Measurements from ENCODE around the gene RHBDD3.

Gene RHBDD3

DNA sequence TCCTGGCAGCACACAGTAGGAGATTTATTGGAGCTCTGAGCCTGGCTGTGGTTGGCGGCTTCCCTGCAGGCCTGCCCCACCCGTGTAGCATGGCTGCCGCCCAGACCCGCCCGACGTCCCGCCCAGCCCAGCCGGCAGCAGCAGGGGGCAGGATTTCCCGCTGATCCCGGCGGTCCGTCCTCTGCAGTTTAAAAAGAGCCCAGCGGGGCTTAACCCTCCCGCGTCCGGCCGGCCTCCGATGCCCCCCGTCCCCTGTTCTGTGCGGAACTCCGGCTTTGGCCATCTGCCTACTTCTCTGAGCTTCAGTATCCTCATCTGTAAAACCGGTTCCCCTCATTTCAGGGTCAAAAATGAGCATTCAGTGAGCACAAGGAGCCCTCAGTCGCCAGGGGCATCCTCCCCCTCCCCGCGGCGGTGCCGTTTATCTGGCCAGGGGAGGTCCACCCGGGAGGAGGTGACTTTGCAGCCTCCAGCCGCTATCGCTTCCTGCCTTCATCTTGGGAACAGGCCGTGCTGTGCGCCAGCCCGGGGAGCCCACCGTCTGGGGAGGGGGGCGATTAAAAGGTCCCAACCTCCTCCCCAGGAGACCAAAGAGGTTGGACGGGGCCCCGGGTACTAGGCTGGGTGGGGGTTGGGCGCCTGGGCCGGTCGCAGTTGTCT is 38.5 kb upstream of the RHBDD3 start, which contains the start of gene GAS2L1:
Gene GAS2L1, plus strand, starts transcription at position 476 of the 660 bp plus-strand sequence. CDS start 1,456 bp downstream, outside the sequence.
- DNase-seq: no peak

DNA sequence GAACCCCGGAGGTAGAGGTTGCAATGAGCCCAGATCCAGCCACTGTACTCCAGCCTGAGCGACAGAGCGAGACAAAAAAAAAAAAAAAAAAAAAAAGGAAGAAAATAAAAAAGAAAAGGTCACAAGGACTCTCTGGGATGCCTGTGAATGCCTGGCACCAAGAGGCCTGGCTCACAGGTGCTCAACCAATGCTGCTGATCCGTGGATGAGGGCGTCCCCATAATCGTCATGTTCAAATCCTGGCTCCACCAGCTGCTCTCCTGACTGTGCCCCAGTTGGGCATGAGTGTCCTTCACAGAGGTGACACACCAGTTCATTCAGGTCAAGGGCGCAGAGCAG is 38.0 kb upstream of the RHBDD3 start:
- no peak for DNase-seq

DNA sequence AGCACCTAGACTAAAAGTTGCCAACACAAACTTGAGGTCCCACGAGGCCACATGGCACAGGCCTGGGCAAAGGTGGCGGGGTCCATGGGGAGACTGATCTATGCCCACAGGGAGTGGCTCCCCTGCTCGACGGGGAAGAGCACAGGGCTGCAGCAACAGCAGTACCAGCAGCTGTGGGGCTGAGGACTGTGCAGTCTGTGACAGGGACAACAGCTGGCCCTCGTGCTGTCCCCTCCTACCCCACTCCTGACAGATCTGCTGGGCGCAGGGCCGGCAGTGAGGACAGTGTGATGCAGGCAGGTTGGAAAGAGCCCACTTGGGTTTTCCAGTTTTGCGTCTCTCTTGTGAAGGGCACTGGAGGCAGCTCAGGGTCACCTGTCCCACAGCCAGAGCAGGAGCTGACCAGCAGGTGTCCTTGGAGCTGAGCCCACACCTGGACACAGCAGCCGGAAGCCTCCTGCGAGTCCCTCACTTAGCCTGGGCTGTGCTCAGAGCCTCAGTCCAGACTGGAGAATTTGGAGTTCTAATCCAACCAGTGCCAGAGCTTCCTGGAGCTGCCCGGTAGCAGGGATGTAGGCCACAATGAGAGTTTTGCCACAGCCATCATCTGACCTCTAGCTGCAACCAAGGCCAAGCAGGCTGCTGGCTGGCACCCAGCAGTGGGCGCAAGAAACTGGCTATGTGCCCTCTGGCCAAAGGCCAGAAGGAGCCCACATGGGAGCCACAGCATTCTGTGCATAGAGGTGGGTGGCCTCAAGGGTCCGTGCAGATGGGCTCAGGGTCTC is 35.1 kb upstream of the RHBDD3 start:
- DNase-seq: no peak

DNA sequence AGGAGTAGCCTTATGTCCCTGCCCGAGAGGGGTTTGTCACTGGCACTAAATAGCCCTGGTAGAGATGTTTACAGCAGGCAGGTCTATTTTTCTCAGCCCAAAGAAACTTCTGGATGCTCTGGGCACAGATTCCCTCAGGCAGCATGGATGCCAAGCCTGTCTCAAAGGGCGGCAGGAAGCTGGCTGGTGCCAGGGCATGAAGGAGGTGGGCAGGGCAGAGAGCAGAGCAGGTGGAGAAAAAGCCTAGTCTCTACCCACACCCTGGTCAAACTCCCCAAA is 34.6 kb upstream of the RHBDD3 start:
- DNase-seq: no peak

GRCh38 chr22:29301716-29302401 is 34.1 kb upstream of the RHBDD3 start:
- DNase-seq: no peak

GRCh38 chr22:29300807-29301601 is 33.2 kb upstream of the RHBDD3 start:
- no peak for DNase-seq

DNA sequence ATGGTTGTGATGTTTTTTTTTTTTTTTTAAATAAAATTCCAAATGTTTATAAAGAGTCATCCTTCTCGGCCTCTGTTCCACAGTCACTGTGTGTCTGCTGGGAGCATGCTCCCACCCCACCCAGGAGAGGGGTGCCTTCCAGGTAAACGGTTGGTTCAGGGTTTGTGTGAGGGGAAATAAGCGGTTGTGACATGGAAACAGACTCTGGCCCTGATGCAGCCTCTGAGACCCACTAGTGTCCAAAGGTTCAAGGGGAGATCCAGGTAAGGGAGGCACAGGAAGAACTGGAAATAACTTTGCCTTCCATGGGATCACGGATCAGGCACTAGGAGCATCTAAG is 32.7 kb upstream of the RHBDD3 start:
- no peak for DNase-seq

DNA sequence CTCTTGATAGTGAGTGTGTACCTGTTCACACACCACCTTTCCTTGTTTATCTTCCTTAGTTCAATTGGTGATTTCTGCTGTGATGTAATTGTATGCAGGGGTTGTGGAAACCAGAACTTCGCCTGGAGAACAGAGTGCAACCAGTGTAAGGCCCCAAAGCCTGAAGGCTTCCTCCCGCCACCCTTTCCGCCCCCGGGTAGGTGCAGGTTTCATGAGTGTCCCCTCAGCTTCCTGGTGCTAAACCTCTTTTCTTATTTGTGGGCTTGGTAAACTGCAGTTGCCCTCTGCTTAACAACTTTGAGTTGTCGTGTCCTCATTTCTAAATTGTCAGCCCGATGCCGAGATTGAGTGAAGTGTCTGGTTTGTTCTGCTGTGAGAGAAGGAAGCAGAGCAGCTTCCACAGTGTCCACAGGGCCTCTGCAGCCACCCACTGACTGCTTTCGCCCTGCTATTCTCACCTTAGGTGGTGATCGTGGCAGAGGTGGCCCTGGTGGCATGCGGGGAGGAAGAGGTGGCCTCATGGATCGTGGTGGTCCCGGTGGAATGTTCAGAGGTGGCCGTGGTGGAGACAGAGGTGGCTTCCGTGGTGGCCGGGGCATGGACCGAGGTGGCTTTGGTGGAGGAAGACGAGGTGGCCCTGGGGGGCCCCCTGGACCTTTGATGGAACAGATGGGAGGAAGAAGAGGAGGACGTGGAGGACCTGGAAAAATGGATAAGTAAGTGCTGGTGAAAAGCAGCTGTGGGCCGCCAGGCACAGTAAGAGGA is 31.5 kb upstream of the RHBDD3 start:
- DNase-seq: no peak

GRCh38 chr22:29298641-29299040 is 30.9 kb upstream of the RHBDD3 start:
- DNase-seq: no peak

GRCh38 chr22:29292379-29292778 is 24.6 kb upstream of the RHBDD3 start:
- no peak for DNase-seq

DNA sequence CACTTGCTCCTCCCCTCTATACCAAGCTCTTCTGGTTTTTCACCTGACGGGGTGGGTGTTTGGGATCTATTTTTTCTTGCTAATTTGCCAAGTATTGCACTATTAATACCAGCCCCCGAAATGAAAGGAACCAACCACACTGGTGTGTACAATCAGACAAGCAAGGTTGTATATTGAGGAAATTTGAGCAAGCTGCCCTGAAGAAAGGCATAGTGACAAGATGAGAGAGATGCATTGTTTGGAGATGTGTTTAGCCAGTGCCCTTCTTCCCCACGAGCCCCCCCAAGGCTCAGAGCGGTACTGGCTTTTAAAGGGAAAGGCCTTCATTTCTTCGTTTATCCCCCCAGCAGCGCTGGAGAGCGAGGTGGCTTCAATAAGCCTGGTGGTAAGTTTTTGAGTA is 23.4 kb upstream of the RHBDD3 start:
- DNase-seq: no peak

DNA sequence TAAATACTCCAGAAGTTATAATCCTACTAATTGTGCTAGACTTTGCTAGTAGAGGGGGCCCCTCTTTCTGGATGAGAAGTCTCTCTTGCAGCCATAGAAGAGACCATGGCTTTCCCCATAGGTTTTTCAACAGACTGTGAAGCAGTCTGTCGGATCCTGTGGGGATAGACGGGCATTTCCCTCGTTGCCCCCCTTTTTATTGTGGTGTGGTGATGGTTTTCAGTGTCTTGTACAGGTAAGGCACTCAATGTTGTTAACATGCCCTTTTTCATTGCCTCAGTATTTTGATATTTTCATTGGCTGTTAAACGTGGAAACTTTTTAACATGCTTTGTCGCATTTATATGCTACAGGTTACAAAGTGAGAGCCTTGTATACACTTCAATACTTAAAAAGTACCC is 22.3 kb upstream of the RHBDD3 start:
- no peak for DNase-seq

DNA sequence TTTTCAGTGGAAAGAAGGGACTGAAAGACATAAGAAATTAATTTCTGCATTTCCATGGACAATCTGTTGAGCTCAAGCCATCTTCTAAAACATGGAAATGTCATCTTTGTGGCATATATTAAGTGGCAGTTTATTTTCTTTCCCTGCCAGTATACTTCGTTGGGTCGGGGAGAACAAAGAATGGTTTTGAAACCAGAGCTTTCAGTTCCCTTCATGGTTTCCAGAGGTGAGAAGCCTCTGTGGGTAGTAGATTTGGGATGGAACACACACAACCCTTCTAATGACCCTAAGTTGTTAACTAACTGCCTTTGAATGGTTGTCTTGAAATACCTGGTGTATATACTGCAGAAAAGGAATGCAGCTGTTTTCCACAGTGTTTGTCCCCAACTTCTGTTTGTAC is 21.1 kb upstream of the RHBDD3 start:
- no peak for DNase-seq

DNA sequence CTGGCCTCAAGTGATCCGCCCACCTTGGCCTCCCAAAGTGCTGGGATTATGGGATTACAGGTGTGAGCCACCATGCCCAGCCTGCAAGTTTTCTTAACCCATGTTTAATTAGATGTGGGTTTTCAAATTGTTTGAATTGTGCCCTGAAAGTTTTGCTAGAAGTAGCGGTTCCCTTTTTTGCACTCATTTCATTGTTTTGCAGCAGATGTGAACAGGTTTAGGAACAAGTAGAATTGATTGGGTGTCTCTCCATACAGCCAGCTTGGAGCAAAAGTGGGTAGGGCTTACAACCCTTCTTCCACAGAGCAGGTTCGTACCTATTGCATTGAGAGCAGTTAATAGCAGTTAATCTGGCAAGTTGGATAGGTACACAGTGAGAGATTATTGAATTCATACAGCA is 16.4 kb upstream of the RHBDD3 start:
- DNase-seq: no peak

GRCh38 chr22:29277927-29278326 is 10.1 kb upstream of the RHBDD3 start:
- DNase-seq: no peak

DNA sequence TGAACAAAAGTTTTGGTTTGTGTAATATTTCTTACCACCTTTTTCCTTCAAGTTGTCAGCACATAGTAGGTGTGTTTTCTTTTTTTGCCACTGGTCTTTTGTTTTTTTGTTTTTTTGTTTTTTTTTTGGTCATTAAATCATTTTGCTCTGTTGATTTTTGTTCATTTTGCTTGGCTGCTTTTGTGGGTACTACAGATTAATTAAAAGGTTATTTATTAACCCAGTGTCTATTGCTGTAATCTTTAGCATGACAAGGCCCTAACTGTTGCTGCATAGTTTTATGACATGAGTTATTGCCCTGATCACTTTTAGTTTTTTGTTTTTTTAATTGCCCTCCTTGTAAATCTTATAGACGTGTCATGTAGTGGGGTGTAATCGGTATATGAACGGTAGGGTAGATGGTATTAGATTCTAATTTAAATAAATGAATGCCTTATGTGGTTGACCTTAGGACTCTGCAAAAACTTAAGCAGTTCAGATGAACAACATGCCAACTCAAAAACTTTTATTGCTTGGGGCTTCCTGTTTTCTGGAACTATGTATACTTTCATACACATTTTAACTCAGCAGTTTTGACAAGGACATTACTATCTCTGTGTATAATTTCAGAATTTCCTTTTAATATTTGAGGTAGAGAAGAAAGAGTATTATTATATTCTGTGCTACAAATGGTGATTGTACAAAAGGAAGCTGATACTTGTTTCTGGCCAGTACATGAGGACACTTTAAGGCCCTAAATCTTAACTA is 8.2 kb upstream of the RHBDD3 start:
- no peak for DNase-seq

DNA sequence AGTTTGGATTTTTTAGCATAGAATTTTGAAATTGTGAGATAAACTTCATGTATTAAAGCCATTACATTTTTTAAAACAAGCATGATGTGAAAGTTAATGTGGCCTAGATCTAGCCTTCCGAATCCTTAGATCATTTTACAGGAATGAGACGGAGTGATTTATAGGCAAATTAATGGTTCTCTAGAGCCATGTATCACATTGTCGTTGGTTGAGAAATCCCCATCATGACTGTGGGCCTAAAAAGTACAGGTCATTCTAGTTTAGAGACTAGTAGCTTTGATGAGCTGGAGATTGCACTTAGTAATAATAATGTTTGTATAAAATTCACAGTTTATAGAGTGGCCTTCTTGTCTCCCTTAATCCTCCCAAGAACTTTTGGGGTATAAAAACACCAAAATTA is 7.4 kb upstream of the RHBDD3 start:
- no peak for DNase-seq

- DNase-seq: no peak
These were observed 4.8 kb upstream of the RHBDD3 start for GRCh38 chr22:29272624-29273023.

DNA sequence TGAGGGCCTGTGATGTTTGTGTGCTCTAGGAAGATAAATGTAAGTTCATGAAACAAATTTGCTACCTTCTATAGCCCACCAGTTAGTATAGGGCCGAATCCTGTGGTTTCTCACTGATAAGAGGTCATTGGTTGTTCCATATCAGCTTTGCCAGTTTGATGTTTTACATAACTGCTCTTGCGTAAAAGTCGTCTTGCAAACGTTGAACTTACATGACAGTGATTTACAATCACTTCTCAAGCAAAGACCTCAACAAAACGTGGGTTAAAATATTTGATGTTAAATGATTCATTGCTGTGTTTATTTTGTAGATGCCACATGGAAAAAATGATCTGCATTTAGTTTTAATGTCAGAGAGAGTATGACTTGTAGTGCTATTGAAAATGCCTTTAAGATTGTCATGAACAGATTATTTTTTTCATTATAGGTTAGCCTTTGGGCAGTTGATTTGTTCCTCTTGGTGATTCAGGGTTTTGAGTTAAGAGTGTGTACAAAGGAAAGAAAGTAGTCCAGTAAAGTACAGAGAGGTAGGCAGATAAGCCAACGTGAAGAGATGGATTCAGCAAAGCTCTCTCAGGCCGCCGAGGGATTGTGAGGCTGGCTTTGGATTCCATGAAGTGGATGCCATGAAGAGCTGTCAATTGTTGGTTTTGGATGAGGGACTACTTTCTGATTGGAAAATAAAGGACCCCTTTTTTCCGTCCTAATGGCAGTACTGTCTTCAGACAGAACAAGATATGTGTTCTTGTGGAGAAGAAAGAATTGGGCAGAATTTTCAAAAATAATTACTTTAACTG is 2.9 kb upstream of the RHBDD3 start:
- DNase-seq: no peak

DNA sequence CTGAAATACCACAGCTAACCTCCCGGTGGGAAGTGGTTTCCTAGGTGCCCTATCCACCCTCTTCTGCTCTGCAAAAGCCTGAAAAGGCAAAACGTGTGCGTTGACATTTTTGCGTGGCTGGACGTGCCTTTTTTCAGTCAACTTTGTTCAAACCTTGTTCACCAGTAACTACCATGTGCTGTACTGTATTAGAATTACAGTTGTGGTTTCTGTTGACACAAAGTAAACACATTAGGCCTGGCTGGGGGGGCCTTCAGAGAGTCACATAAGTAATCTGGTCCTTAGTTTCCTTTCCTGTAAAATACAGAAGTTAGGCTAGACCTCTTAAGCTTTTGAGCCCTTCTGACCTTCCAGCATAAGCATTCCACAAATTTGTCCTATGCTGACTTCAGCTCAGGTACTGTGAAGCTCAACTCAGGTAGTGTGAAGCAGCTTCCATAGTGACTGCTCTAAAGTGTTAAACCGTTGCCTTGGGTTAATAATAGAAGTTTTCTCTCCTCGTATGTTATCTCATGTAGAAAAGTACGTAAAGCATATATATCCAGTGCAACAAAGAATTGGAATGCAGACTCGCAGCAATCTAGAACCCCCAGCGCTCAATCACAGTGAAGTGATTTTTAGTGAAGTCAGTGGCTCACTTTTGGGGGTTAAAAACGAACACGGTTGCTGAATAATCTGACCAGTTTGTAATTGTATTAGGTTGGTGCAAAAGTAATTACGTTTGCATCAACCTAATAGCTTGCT is 2.1 kb upstream of the RHBDD3 start:
- DNase-seq: no peak

GRCh38 chr22:29269230-29269604 is 1.4 kb upstream of the RHBDD3 start:
- DNase-seq: no peak

All from NCI-H2029 treated with DMSO at 0.1 percent for 48 hours (cell line).